ENCODE measurements around the gene KIF26A.
A peak's percentile ranks its signal among the peaks of the same experiment; 100 is the strongest.

Gene KIF26A

DNA sequence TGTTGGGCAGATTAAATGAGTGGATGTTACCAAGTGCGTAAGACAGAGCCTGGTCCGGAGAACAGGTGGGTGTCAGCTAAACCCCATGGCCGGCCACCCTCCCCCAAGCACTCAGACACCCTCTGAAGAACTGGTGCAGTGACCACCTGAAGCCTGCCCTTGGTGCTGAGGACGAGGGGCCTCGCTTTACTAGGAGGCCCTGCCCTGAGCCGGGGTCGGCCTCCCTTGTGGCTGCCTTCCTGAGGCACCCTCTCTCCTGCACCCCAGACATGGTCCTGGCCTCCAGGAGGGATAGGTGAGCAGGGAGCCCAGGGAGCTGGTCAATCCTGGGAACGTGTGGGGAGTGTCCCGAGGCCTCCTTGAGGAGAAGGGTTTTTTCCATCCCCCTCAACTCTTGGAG is 4.9 kb upstream of the KIF26A start:
- DNase-seq = no peak

DNA sequence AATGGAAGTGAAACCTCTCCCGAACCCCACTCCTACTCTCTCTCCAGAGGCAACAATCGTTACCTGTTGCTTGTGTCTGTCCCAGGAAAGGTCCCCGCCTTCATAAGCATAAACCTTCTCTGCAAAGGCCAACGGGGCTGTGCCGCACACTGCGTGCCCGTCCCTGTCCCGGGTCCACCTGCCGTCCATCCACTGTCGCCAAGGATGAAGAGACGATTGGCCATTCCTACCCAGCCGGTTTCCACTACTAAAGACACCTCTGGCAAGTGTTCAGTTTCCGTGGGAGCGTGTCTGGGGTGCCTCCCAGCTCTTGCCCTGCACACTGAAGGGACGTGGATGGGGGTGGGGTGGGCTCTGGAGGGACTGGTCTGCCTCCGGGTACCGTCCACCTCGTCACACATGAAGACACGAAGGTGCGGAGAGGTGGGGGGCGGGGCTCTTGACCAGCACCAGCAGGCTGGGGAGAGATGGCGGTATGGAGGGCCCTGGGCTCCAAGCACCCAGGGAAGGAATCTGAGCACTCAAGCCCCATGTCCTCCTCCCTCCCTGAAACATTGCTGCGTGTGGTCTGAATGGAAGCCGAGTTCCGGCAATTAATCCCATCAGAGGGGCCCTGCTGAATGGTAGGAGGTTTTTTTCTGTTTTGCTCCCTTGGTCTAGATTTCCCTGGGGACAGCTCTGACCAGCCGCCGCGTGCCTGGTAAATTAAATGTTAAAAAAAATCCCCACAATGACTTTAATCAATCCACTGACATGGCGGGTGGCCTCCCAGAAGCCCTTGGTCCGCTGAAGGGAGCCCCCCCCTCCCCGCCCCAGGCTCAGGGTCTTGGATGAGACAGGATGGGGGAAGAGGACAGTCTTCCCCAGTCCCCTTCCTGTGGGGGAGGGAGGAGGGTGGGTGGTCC is 4.1 kb upstream of the KIF26A start:
- no peak for DNase-seq

DNA sequence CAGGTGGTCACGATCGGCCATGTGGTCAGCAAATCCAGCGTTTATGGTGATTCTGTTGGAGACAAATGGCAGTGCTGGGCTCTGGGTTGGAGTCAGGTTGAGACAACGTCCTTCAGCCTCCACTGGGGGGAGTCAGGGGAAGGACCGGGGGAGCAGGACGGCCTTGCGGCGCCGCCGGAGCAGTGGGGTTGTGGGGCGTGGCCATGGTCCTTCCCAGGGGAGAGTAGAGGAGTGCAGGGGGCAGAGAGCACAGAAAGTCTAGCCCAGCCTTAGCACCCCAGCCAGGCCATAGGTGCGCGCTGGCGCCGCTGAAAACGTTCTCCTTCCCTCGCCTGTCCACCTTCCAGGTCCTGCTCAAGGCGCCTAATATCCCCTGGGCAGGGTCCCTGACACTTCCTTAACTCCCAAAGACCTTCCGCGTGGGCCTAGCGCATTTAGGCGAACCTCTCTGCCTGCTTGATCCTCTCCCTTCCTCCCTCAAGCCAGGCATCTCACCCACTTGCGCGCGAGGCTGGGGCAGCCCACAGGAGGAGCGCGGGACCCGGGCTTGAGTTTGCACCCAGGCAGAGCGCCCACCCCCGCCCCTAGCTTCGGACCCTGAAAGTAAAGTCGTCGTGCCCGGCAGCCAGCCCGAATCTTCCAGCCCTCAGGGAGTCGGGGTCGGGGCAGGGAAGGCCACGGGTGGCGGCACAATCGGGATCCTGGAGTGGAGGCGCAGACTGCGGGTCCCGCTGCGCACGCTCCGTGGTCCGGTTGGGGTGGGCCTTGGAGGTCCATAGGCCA is 3.1 kb upstream of the KIF26A start:
- DNase-seq = no peak

DNA sequence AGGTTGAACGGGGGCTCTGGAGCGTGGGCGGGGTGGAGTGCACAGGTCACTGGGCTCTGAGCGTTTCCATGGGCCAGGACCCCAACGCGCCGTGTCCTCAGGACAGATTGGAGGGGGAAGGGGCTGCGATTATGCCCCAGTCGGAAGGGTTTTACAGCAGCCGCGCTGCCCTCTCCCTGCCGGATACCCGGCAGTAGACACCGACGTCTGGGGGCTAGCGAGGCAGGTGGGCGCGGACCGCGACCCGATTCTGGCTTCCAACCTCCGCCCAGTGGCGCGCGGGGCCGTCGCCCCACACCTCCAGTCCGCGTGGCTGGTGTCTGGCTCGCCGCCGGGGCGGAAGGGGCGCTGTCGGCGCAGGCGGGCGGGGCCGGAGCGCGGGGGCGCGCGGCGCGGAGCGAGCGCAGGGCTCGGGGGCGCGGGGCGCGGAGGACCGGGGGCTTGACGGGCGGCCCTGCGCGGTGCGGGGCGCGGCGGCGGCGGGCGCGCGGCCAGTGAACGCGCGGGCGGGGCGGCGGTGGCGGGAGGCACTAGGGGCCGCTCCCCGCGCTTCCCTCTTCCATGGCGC is 2.4 kb upstream of the KIF26A start:
- no peak for DNase-seq

DNA sequence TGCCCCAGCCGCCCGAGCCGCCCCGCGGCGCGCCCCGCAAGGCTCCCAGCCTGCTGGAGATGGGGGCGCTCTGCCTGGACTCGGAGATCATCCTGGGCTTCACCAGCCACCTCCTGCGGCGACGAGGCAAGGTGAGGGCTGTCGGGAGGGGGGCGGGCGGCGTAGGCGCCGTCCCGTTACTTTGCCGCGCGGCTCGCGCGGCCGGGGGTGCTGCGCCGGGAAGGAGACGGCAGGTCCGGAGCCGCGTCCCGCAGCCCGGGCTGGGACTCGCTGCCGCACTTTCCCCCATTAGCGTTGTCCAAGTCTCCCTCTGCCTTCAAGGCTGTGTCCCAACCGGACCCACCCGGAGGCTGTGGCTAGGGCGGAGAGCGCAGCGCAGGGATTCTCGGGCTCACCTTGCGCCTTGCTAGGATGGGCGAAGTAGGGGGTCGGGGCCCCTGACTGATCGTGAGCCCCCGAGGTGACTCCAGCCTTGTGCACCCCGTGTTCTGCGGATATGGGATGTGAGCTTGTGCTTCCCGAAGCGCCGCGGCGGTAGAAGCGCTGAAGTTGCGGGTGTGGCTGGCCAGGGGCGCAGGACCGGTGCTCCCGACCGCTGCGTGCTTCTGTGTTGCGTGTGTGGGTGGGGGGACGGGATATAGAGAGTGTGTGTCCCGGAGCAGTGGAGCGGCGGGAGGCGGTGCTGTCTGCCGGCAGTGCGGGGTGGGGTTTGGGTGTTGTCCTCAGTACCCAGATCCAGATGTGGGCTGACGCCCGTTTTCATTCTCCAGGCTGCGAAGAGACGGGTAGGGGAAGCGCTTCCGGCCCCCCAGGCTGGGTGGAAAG is 1.7 kb upstream of the KIF26A start:
- DNase-seq = no peak

DNA sequence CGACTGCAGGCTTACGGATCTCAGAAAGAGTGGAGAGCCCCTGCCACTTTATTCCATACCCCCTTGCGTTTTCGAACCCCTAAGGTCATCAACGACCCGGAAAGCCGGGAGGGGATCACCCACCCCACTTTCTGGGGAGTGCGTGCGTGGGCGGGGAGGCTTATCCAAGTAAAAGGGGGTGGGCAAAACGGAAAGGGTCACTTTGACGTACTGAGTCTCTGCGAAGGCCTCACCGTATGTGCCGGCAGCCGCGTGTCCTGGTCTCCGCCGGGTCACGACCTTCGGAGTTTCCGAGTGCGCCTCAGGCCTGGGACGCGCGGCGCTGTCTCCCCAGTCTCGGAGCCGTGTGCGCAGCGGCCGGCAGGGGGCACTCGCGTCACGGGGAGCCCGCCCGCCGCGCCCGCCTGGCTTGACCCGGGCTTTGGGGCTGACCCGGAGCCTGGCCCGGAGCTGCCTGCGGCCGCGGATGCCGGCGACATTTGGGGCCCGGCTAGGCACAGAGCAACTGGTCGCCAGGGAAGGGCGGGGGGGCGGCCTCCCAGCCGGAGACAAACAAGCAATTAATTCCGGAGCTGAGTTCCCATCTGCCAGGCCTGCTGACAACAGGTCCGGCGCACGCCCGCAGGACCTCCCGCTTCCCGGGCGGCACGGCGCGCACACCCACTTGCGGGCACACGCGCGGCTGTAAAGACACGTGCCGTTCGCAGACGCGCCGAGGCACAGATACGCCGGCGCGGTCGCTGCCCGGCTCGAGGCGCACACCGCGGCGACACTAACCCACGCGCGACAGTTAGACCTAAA is 890 bp upstream of the KIF26A start:
- peak; percentile 65 for DNase-seq

DNA sequence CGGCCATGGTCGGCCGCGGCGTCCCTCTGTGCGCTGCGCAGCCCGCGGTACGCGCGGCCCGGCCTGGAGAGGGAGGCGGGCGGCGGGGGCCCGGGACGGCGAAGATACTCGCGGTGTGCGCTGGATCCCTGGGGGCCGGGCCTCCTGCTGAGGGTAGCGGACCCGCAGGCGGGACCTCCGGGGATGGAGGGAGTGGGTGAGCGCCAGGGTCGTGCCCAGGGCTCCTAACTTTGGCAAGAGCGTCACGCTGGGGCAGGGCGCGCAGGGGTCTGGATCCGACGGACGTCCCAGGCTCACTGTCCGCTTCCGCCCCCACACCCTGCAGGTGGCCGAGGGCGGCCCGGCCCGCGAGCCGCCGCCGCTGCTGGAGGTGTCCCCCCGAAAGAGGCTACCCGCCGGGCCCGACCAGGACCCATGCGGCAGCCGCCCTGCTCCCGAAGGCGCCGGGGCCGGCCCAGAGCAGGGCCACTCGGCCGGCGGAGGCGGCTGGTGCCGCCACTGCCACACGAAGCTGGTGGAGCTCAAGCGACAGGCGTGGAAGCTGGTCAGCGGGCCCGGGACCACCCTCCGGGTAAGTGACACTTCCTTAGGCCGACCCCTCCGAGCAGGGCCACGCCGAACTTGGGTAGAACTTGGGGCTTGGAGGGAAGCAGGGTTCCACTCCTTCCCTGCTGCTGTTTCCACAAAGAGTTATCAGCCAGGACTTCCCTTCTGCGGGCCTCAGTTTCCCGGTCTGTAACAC is 502 bp downstream of the KIF26A start:
- DNase-seq = no peak

DNA sequence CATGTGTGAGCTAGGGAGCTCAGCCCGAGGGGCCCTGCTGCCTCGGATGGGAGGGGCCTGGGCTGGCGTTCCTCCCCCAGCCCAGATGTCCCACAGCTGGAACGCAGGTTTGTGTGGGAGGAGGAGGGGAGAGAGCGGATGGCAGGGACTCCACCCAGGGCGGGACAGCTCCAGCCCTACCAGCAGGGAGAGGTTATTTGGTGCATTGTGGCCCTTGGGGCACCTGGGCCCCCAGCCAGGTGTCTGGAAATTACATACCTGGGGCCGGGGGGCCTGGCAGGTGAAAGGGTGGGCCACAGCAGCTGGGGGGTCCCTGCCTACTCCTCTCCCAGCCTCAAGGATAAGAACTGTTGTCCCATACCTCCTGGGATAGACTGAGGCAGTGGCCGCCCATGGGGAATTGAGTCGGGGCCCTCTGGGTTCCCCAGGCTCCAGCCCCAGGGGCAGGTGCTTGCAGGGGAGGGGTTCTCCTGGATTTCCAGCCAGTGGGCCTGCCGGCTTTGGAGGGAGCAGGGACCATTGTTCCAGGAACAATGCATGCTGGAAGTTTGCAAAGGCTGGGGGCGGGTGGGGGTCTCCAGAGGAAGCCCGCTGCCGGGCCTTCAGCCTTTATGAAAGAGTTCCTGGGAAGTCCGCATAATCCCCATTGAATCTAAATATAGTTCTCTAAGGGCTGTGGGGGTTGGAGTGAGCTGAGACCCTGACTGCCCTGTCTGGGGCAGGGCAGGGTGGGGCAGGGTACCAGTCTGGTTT is 1.2 kb downstream of the KIF26A start:
- DNase-seq = no peak

DNA sequence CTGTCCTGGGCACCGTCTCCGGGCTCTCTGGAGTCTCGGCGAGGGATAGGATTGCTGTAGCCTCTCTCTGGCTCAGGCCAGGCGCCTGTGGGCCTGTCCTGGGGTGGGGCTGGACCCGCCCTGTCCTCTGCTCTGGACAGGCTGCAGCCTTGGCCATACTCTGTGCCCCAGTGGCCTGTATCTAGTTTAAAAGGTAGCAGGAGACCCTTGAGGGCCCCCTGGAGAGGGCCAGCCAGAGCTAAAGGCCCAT is 1.8 kb downstream of the KIF26A start:
- no peak for DNase-seq

DNA sequence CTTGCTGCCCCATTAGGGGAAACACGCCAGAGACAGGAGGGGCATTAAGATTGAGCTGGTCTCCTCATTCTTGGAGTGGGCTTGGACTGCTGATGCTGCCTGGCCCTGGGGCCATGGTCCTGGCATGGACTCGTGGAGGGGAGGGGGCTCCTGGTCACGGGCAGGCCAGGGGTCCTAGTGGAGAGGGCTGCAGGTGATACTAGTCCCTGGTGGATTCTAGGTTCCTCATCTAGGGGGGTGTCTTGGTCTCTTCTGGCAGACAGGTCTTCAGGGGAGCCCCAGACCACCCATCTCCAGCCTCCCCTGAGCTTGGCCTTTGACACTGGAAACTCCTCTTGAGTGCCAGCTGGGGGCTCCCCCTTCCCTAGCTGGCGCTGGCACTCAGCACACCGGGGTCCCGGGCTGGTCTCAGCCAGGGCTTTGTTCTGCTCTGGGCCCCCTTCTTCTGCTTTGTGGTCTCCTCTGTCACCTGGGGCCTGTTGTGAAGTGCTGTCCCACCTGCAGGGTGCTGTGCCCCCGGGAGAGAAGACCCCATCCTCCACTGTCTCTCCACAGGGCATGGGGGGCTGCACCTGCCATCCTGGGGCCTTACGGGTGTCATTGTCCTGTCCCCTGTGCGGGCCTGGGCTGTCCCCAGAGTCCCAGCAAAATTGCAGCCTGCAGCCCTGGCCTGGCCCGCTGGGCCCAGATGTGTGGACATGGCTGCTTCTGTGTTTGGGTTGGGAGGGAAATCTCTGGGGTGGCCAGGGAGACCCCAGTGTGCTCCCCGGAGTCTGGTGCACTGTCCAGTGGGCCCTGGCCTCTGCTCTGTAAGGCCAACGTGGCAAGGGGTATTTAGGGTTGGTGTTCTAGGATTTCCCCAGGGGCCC is 2.3 kb downstream of the KIF26A start:
- no peak for DNase-seq

DNA sequence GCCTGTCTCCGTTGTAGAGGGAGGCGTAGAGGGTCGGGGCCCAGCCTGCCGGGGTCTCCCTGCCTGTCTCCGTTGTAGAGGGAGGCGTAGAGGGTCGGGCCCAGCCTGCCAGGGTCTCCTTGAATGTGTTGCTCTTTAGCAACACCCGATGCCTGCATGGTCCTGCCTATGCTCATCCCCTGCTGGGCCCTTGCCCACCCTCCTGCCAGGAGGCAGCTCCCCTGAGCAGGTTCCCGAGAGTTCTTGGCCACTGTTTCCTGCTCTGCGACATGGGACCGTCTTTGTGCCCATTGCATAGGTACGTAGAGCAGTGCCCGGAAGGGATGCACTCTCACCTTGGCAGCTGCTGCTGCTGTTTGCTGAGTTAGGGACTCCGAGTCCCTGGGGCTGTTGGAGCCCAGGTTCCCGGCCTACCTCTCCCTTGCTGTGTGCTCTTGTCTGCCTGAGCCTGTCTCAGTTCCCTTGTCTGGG is 3.3 kb downstream of the KIF26A start:
- no peak for DNase-seq

DNA sequence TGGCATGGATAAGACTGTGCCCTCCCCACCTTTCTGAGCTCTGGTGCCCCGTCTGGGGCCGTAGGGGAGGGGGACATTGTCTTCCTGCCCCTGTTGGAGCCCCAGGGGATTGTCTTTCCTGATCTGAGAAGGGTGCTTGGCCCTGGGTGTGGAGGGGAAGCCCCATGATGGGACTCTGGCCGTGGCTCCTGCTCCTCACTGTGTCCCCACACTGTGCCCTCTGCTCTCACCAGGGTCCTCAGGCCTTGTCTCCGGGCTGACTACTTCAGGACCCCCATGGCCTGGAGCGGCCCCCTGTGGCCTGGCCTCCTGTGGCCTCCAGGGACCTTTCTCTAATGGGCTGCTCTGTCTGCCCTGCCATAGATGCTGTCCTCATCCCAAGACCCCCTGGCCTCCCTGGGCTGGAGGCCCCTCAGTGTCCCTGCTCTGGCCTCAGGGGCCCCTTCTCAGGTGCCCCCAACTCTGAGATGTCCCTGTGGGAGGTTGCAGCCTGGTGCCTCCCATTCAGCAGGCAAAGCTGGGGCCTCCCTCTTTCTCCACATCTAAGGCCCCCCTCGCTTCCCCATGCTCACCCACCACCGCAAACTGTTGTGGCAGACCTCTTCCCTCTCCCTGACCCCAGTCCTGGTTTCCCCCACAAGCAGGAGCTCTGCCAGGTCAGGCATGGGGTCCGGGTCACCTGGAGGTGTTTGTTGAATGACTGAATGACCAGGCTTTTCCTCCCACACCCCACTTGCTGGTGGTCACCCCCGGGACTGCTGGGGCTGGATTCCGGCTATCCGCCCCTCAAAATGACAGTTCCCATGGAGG is 4.0 kb downstream of the KIF26A start:
- no peak for DNase-seq

DNA sequence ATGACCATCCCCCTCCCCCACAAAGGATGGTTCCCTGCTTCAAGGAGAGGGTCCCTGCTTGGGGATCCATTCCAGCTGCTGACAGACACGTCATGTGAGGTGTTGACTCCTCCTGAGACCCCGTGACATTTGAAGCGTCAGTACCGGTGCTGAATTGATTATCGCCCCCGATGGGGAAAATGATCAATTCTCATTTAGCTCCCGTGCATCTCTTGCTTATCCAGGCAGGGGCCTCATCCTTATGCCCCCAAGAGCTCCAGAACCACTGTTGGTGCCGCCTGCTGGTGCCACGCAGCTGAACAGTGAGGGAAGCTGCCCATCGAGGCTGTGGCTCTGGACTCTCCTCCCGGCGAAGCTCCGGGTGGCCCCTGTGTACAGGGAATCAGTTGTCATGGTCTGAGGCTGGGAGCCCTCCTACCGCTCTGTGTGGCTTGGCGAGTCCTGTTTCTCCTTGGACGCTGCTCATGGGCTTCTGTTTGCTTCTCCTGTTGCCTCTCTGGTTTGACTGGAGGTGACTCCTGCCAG is 4.6 kb downstream of the KIF26A start:
- DNase-seq = no peak

DNA sequence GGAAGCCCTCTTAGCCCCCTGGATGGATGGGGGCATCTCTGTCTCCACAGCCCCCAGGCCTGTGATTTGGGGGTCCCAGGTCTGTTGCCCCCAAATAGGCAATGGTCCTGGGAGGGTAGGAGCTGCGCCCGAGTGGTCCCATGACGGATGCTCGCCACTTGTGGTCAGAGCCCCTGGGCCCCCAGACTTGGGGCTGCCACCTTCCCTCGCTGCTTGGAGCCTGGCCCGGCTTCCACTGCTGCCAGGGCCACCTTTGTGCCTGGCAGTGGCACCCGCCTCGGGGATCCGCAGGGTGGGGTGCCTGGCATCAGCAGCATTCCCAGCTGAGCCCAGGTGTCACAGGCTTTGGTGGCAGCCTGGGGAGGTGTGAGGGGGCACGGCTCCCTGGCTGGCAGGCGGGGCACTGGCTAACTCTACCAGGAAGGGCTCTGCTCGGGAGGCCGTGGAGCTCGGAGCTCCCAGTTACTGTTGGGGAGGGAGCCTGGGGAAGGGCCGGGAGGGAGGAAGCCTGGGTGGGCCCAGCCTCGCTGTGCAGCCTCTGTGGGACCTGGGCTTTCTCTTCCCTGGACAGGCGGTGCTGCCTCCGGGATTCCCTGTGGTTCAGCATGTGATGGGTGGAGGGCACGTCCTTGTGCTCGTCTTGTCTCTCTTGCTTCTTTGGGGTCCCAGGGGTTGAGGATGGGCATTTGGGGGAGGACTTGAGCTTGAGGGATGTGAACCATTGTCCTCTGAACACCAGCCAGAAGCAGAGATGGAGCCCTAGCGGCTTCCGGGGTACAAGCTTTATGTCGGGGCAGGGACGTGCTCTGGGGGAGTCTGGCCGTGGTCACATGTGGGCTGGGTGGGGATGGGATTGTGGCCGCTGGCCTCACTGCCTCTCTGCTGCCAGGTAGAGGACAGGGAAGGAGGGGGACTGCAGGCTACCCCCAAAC is 5.4 kb downstream of the KIF26A start:
- no peak for DNase-seq

DNA sequence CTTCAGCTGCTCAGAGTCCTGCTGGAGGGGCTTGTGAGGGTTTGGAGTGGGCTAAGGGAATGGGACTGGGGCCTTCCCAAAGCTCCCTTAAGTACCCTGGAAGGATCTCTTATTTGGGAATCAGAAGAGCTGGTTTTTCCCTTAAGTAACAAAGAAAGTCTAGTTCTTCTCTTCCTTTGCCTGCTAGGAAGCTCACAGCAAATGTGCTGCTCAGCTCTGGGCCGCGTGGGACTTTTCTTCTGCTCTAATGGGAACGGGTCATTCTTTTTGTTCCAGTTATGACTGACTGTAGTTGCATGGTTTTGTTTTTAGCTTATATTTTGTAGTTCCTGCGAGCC is 6.0 kb downstream of the KIF26A start:
- no peak for DNase-seq

DNA sequence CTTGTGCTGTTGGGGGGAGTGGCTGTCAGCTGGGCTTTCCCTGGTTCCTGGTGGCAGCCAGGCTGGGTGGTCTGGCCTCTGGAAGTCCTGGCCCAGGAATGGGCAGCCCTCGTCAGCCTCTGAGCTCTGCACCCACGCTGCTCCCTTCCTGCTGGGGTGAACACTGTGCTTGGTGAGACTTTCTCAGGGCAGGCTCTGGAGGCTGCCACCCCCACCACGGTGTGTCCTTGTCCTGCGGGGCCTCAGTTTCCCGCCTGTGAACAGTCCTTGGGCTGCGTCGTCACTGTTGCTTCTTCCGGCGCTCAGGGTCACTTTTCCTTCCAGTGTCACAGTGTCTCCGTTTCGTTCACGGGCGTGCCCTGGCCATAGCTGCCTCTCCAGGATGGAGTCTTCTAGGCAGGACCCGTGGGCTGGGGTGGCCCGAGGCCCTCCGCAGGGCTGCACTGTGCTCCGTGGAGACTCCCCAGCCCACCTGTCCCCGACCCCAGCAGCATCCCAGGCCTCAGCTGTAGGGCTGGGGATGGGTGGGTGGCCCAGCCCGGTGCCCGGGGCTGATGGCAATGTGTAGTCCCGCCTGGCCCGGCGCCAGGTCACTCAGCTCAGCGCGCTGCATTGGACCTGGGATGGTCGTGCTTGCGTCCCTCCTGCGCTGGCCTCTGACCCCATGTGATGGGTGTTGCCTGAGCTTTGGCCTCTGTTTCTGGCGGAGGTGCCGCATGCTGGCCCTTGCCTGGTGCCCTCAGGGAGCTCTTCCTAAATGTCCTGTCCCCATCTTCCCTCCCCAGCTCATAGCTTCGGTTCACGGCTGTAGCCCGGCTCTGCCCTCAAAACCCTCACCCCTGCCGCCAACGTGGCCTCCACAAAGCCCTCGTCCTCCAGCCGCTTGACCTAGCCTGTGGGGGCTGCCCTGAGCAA is 6.8 kb downstream of the KIF26A start:
- no peak for DNase-seq
